ENCODE results near the gene DPP7. TPM values are rescaled to one million over a fixed set of nuclear protein-coding genes. Genes with fewer than 3 reads are reported as not detected.

The DPP7 gene
- total RNA-seq, 1 donor from 2014 or later = 98.5 TPM

GRCh38 chr9:137086531-137087408 lies 27.8 kb downstream of the DPP7 start, which contains the start of gene MAN1B1:
TSS of gene MAN1B1 (plus strand) at chr9:137086985. CDS start at chr9:137087000, 15 bp downstream.
- peak; percentile 100 for DNase-seq

GRCh38 chr9:137085920-137086530 lies 28.5 kb downstream of the DPP7 start:
- DNase-seq = peak; percentile 41

- DNase-seq = no peak
These were observed 30.0 kb downstream of the DPP7 start for GRCh38 chr9:137084526-137084925.

GRCh38 chr9:137083394-137084004 lies 31.0 kb downstream of the DPP7 start:
- DNase-seq = peak; percentile 92

GRCh38 chr9:137082925-137083290 lies 31.6 kb downstream of the DPP7 start:
- no peak for DNase-seq

GRCh38 chr9:137082222-137082924 lies 32.2 kb downstream of the DPP7 start:
- no peak for DNase-seq

GRCh38 chr9:137080260-137081122 lies 34.0 kb downstream of the DPP7 start:
- no peak for DNase-seq

- DNase-seq = no peak
These were observed 35.1 kb downstream of the DPP7 start for GRCh38 chr9:137079401-137079787.

- no peak for DNase-seq
These were observed 35.7 kb downstream of the DPP7 start for GRCh38 chr9:137078701-137079400.

GRCh38 chr9:137077758-137078693 lies 36.5 kb downstream of the DPP7 start:
- DNase-seq = peak; percentile 29

- peak; percentile 71 for DNase-seq
These were observed 37.4 kb downstream of the DPP7 start, which contains the start of gene UAP1L1 for GRCh38 chr9:137077010-137077747. TSS of gene UAP1L1 (plus strand) at chr9:137077517. CDS start at chr9:137077533, 16 bp downstream.

GRCh38 chr9:137076636-137077009 lies 37.9 kb downstream of the DPP7 start:
- DNase-seq = no peak

- no peak for DNase-seq
These were observed 39.2 kb downstream of the DPP7 start for GRCh38 chr9:137075275-137075775.

GRCh38 chr9:137074657-137075274 lies 39.8 kb downstream of the DPP7 start:
- no peak for DNase-seq

GRCh38 chr9:137073992-137074399 lies 40.5 kb downstream of the DPP7 start:
- DNase-seq = no peak

- DNase-seq = no peak
These were observed 43.3 kb downstream of the DPP7 start for GRCh38 chr9:137071282-137071681.

- no peak for DNase-seq
These were observed 43.6 kb downstream of the DPP7 start for GRCh38 chr9:137070906-137071275.

GRCh38 chr9:137070201-137070905 lies 44.2 kb downstream of the DPP7 start, which contains the start of gene SAPCD2:
TSS of gene SAPCD2 (minus strand) at chr9:137070557. CDS start at chr9:137070460, 97 bp downstream.
- peak; percentile 89 for DNase-seq
